IMR-90 (cell line): ENCODE results near the gene TM4SF4. TPM values are rescaled to one million over a fixed set of nuclear protein-coding genes. Genes with fewer than 3 reads are reported as not detected.

Experiments used
- ATAC-seq: fragments of 200-7000 bp; cut with Tn5 transposase; 2 replicates; pipeline ENCODE4 v1.9.1; 2020; ENCODE audit warnings: low read depth, mild to moderate bottlenecking, moderate library complexity
- BruUV-seq: library from RNA; stranded (reverse); fragments of 400-500 nt; replicated peaks from 2 replicates; lab custom pipeline; 2021; lab: Mats Ljungman, UMichigan
- CTCF ChIA-PET: fragments of 300-600 bp; formaldehyde crosslinking; extraction: SDS; loops from one replicate; lab custom pipeline; 2021; ENCODE audit warnings: antibody characterized with exemption; lab: Yijun Ruan, JAX
- POLR2A ChIA-PET: fragments of 300-600 bp; sonication (Branson Sonifier 250); formaldehyde crosslinking; loops from one replicate; lab custom pipeline; 2022; ENCODE audit warnings: antibody characterized with exemption; ENCODE audit not compliant: unreplicated experiment; lab: Charles Lee
- DNase-seq: peaks from one replicate; pipeline ENCODE4 v3.0.0; 2013
- H2AFZ ChIP-seq: replicated peaks from 2 replicates; pipeline ENCODE3; 2013; ENCODE audit warnings: low read length, mild to moderate bottlenecking; ENCODE audit not compliant: poor library complexity
- H2AK5ac ChIP-seq: 2 replicates; pipeline ENCODE4 v1.6.1; 2013; ENCODE audit warnings: low read depth, low read length, inconsistent platforms
- H2AK9ac ChIP-seq: replicated peaks from 2 replicates; pipeline ENCODE3; 2013; ENCODE audit warnings: mild to moderate bottlenecking, low read depth, low read length, moderate library complexity; ENCODE audit not compliant: poor library complexity
- H2BK120ac ChIP-seq: 2 replicates; pipeline ENCODE4 v1.6.1; 2013; ENCODE audit warnings: low read depth, low read length, inconsistent platforms
- H2BK15ac ChIP-seq: 3 replicates; pipeline ENCODE4 v1.6.1; 2013; ENCODE audit warnings: low read depth, low read length, inconsistent platforms
- H2BK20ac ChIP-seq: 2 replicates; pipeline ENCODE4 v1.6.1; 2013; ENCODE audit warnings: low read depth, mild to moderate bottlenecking, inconsistent platforms, low read length, moderate library complexity
- H2BK5ac ChIP-seq: 2 replicates; pipeline ENCODE4 v1.6.1; 2013; ENCODE audit warnings: mild to moderate bottlenecking, low read depth, low read length, inconsistent platforms; ENCODE audit not compliant: poor library complexity, severe bottlenecking
- H3K14ac ChIP-seq: replicated peaks from 2 replicates; pipeline ENCODE4 v1.6.1; 2013; ENCODE audit warnings: low read depth, low read length, inconsistent platforms
- H3K18ac ChIP-seq: 2 replicates; pipeline ENCODE4 v1.6.1; 2013; ENCODE audit warnings: low read depth, low read length, control low read depth
- H3K23ac ChIP-seq: 2 replicates; pipeline ENCODE4 v1.6.1; 2013; ENCODE audit warnings: low read depth, low read length, inconsistent platforms
- H3K27ac ChIP-seq: 2 replicates; pipeline ENCODE4 v1.5.1; 2013; ENCODE audit warnings: mild to moderate bottlenecking, control low read depth, low read length; ENCODE audit not compliant: insufficient read depth
- H3K27me3 ChIP-seq: 2 replicates; pipeline ENCODE4 v1.6.1; 2013; ENCODE audit warnings: low read length; ENCODE audit not compliant: control insufficient read depth, insufficient read depth
- H3K36me3 ChIP-seq: 2 replicates; pipeline ENCODE4 v1.6.1; 2013; ENCODE audit warnings: low read length, mixed read lengths; ENCODE audit not compliant: control insufficient read depth, insufficient read depth
- H3K4ac ChIP-seq: 2 replicates; pipeline ENCODE4 v1.6.1; 2013; ENCODE audit warnings: low read depth, low read length, inconsistent platforms
- H3K4me1 ChIP-seq: 2 replicates; pipeline ENCODE4 v1.6.1; 2013; ENCODE audit warnings: low read length, mixed read lengths; ENCODE audit not compliant: control insufficient read depth, insufficient read depth
- H3K4me2 ChIP-seq: 2 replicates; pipeline ENCODE4 v1.6.1; 2013; ENCODE audit warnings: low read depth, mild to moderate bottlenecking, control low read depth, low read length, moderate library complexity
- H3K4me3 ChIP-seq: 2 replicates; pipeline ENCODE4 v1.5.1; 2013; ENCODE audit warnings: low read depth, mild to moderate bottlenecking, control low read depth, low read length, moderate library complexity; ENCODE audit not compliant: insufficient read depth
- H3K56ac ChIP-seq: 2 replicates; pipeline ENCODE4 v1.6.1; 2013; ENCODE audit warnings: low read length, inconsistent platforms; ENCODE audit not compliant: insufficient read depth; ENCODE audit errors: extremely low read depth
- H3K79me1 ChIP-seq, 2 experiments: 2 replicates each; pipeline ENCODE4 v1.6.1; 2013; ENCODE audit warnings: low read length in 2 of 2, inconsistent platforms in 1 of 2, low read depth in 1 of 2
- H3K9ac ChIP-seq: 2 replicates; pipeline ENCODE4 v1.6.1; 2013; ENCODE audit warnings: low read depth, low read length, control low read depth
- H3K9me1 ChIP-seq: 2 replicates; pipeline ENCODE4 v1.6.1; 2013; ENCODE audit warnings: low read length, inconsistent platforms; ENCODE audit not compliant: insufficient read depth
- H3K9me3 ChIP-seq: 2 replicates; pipeline ENCODE4 v1.6.1; 2013; ENCODE audit warnings: low read length; ENCODE audit not compliant: control insufficient read depth, insufficient read depth
- H4K20me1 ChIP-seq: 2 replicates; pipeline ENCODE4 v1.6.1; 2013; ENCODE audit warnings: low read length, inconsistent platforms; ENCODE audit not compliant: insufficient read depth
- H4K5ac ChIP-seq: 2 replicates; pipeline ENCODE4 v1.6.1; 2013; ENCODE audit warnings: mild to moderate bottlenecking, low read depth, low read length, control low read depth
- H4K8ac ChIP-seq, 2 experiments: 2 replicates each; pipeline ENCODE4 v1.6.1; 2013; ENCODE audit warnings: low read depth in 2 of 2, low read length in 2 of 2, control low read depth in 1 of 2, inconsistent platforms in 1 of 2
- H4K91ac ChIP-seq: 2 replicates; pipeline ENCODE4 v1.6.1; 2013; ENCODE audit warnings: low read depth, low read length, inconsistent platforms; ENCODE audit not compliant: insufficient read depth
- FOS ChIP-seq: fragments of 150-350 bp; IDR thresholded peaks from 2 replicates; pipeline ENCODE4 v1.6.1; 2016; ENCODE audit warnings: low read depth, low read length
- RFX5 ChIP-seq: IDR thresholded peaks from 2 replicates; pipeline ENCODE4 v1.8.0; 2012; ENCODE audit warnings: low read depth, mild to moderate bottlenecking, low read length, moderate library complexity
- dilution Hi-C: fragments of 300-500 bp; cut with HindIII; formaldehyde crosslinking; loops from one replicate; pipeline ENCODE4 v1.14.3; 2018; ENCODE audit warnings: low sequenced_read_pairs; ENCODE audit not compliant: unreplicated experiment
- in situ Hi-C: fragments of 300-500 bp; cut with MboI; formaldehyde crosslinking; loops from 3 replicates; pipeline ENCODE4 v1.14.3; 2019; ENCODE audit warnings: low sequenced_read_pairs, inconsistent platforms, mixed read lengths
- intact Hi-C: fragments of 100-400 bp; cut with micrococcal nuclease; formaldehyde crosslinking; loops from 2 replicates; pipeline ENCODE4 v1.10.0; 2022
- polyA plus RNA-seq, 3 experiments: library from polyadenylated mRNA; depleted of rRNA; stranded (reverse); fragments of >200 nt; gene quantifications; 2 replicates each; pipeline ENCODE4 v1.2.3, GENCODE V29; 2012; ENCODE audit warnings: low replicate concordance in 1 of 3
- total RNA-seq: library from RNA; depleted of rRNA; stranded (reverse); fragments of >200 nt; gene quantifications from 2 replicates; pipeline ENCODE4 v1.2.3, GENCODE V29; 2012

The TM4SF4 gene
- total and polyA plus RNA-seq, 2 of the 4 experiments (the other 2 are of a cell fraction) = 0.60 to 1.6 TPM

DNA sequence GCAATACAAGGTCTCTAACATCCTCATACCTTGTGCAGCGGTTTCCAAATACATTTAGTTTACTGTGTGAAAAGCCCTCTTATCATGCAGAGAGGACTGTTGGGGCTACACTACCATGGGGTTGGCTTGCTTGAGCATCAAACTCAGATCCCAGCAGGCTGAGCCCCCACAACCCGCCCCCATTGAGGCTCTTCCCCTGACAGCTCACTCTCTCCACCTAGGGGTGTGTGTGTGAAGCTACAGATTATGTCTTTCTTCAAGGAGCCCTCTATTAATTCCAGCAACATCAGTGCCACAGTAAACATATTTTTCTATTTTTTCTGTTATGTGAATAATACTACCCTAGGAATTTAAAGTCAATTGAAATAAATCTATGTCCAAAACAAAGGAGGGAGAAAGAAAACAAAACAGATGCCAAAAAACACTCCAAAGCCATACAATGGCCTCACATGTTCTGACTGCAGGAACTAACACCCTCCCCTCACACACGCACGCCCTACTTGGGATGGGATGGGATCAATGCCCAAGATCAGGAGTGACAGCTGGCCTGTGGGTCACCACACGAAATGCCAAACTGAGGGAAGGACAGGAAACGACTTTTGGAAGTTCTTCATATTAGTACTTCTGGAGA lies 14.7 kb downstream of the TM4SF4 start (continued):
- no peak for TF ChIP-seq FOS

DNA sequence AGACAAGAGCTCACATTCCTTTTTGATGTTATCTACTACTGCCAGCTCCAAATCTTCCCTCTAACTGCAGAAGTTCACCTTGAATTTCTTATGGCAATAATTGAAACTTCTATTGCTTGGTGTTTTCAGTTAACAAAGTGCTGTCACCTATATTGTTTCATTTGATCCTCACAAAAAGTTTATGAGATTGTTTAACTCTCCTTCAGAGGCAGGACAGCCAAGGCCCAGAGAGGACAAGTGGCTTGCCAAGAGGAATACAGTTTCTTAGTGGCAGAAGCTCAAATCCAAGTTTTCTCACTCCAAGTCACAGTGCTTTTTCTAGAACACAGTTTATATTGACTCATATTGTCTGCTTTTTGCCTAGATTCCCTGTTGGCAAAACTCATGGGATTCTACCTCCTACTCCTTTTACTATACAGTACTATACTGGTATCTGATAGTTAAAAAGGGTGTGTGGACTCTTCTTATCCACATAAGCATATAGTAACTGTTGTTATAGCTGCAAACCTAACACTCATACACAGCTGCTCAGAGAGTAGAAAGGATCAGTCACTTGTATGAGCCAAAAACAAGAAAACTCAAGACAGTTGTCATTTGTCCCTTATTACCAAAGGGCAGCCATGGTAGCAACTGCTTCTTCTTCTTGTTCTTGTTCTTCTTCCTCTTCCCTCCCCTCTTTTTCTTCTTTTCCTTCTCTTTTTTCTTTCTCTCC lies 15.9 kb downstream of the TM4SF4 start:
- H4K91ac ChIP-seq = no peak overlapping the region
- ATAC-seq (no peak), DNase-seq (no peak)
- H3K27me3 ChIP-seq = no peaks in the 10 kb centered on the region
- H3K14ac ChIP-seq = no peak overlapping the region
- in situ Hi-C loops = no loop called here
- no peak overlapping the region for H2AFZ ChIP-seq
- no peak overlapping the region for H3K9ac ChIP-seq
- H4K5ac ChIP-seq = no peak overlapping the region
- H4K20me1 ChIP-seq = no peaks in the 10 kb centered on the region; the same call in 1 of the 2 replicates
- no peak overlapping the region for H2BK20ac ChIP-seq
- CTCF ChIA-PET = interaction anchor here (1.1 kb wide), 1 partner anchor 11 kb away, joined by 5 read pairs; no protein-coding TSS in a partner anchor
- no peaks in the 10 kb centered on the region for H3K9me3 ChIP-seq
- H3K4ac ChIP-seq = no peak overlapping the region
- POLR2A ChIA-PET = interaction anchor here (0.6 kb wide), 1 partner anchor 72 kb away, joined by 6 read pairs; no protein-coding TSS in a partner anchor
- H4K8ac ChIP-seq = no peak overlapping the region
- no peak overlapping the region for H3K27ac ChIP-seq
- no TSS peak for BruUV-seq
- H3K56ac ChIP-seq = no peak overlapping the region
- H3K4me2 ChIP-seq = no peak overlapping the region
- no peak overlapping the region for H2BK5ac ChIP-seq
- no peak overlapping the region for H3K18ac ChIP-seq
- H3K36me3 ChIP-seq = no peaks in the 10 kb centered on the region
- no peak overlapping the region for H2BK120ac ChIP-seq
- no peak for TF ChIP-seq RFX5
- no peaks in the 10 kb centered on the region for H3K79me1 ChIP-seq
- H3K4me1 ChIP-seq = peaks cover 8% of the 10 kb centered on the region
- H3K9me1 ChIP-seq = peaks cover 10% of the 10 kb centered on the region; the same call in 1 of the 2 replicates
- dilution Hi-C loops = no loop called here
- no peak overlapping the region for H2BK15ac ChIP-seq
- no peak overlapping the region for H3K4me3 ChIP-seq
- intact Hi-C loops = no loop called here
- no peak overlapping the region for H2AK9ac ChIP-seq
- H3K23ac ChIP-seq = no peak overlapping the region
- H2AK5ac ChIP-seq = no peak overlapping the region
